GM18526 (cell line): ENCODE measurements around the gene BRD3.

Source experiments
- POLR2A ChIP-seq: IDR thresholded peaks from 3 replicates; pipeline ENCODE4 v1.6.1; 2011; ENCODE audit not compliant: insufficient read length; ENCODE audit errors: extremely low read depth

Gene BRD3

GRCh38 chr9:134067904-134068743 is at the start of gene BRD3:
Gene BRD3, minus strand, starts transcription at chr9:134068026. Its CDS starts 14,549 bp downstream, at chr9:134053477.
- TF ChIP-seq POLR2A: peak; percentile 62

- no peak for TF ChIP-seq POLR2A
These were observed 44.7 kb upstream of the BRD3 start for GRCh38 chr9:134112561-134112960.

GRCh38 chr9:134111064-134111463 is 43.2 kb upstream of the BRD3 start:
- no peak for TF ChIP-seq POLR2A

DNA sequence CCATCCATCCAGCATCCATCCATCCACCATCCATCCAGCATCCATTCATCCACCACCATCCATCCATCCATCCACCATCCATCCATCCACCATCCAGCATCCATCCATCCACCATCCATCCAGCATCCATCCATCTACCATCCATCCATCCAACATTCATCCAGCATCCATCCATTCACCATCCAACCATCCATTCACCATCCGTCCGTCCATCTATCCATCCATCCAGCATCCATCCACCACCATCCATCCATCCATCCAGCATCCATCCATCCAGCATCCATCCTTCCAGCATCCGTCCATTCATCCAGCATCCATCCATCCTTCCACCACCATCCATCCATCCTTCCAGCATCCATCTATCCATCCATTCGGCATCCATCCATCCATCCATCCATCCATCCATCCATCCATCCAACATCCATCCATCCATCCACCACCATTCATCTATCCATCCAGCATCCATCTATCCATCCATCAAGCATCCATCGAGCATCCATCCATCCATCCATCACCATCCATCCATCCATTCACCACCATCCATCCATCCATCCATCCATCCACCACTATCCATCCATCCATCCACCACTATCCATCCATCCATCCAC is 35.7 kb upstream of the BRD3 start:
- no peak for TF ChIP-seq POLR2A

- TF ChIP-seq POLR2A: no peak
These were observed 33.9 kb upstream of the BRD3 start for GRCh38 chr9:134101623-134102149.

DNA sequence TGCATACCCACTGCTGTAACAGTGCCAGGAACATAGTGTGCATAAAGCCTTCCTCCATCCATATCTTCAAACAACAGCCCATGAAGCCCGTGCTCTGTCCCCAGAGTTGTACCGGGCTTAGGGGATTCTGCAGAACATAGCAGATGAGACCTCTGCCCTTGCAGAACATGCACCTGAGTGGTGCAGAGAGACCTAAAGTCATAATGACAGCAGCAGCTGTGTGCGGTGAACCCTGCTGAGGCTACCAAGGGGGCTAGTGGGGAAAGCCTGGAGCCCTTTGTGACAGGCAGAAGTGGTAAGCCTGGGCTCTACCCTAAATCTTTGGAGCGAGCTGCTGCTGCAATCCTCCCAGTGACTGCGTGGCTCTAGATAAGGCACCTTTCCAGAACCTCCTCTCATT is 32.2 kb upstream of the BRD3 start:
- TF ChIP-seq POLR2A: no peak

GRCh38 chr9:134099123-134099761 is 31.4 kb upstream of the BRD3 start:
- no peak for TF ChIP-seq POLR2A

DNA sequence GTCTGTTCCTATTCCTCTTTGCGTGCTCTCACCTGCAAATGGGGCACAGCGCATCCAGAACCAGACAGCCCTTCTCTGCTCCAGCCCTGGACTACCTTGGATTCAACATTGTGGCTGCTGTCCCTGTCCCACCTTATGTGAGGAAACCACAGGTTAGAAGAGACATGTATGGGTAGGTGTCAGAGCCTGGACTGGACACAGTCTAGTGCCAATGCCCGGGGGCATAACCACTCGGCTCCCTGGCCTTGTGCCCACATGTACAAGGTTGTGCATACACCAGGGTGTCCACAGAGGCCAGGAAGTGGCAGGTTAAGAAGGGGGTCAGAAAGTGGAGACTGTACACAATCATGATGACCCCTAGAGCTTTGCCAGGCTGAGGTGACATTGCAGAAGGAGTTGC is 22.1 kb upstream of the BRD3 start:
- no peak for TF ChIP-seq POLR2A

DNA sequence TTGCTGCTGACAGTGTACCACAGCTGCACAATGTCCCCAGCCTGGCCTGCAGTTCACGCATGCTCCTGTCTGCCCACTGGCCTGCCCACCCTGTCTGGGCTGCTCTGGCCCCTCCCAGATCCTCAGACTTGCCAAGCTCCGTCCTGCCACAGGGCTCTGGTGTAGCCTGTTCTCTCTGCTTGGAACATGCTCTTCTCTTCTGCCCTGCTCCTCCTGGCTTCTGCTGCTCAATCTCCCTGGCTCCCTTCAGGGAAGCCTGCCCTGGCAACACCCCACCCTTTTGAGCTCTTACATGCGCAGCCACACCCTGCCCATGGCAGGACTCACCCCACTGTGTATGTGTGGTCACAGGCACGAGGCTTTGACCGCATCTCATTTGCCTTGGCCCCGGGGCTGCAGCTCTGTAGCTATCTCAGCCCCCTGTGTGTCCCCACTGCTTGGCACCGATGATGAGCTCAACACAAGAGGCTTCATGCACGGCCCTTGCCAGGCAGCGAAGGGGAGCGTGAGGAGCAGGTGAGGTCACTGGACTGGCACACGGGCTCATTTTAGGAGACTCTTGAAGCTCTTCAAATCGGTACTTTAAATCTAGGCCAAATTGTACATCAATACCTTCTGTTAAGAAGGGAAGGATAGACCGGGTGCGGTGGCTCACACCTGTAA is 20.4 kb upstream of the BRD3 start:
- TF ChIP-seq POLR2A: no peak

- no peak for TF ChIP-seq POLR2A
These were observed 17.8 kb upstream of the BRD3 start for GRCh38 chr9:134085674-134086073.

DNA sequence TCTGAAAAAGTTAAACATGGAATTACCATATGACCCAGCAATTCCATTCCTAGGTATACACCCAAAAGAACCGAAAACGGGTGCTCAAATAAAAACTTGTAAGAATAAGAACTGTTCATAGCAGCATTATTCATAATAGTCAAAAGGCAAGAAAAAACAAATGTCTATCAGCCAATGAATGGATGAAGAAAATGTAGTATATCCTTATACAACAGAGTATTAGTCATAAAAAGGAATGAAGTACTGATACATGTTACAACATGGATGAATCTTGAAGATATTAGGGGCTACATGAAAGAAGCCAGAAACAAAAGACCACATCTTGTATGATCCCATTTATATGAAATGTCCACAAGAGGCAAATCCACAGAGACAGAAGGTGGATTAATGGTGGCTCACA is 15.6 kb upstream of the BRD3 start:
- no peak for TF ChIP-seq POLR2A

- no peak for TF ChIP-seq POLR2A
These were observed 8.8 kb upstream of the BRD3 start for GRCh38 chr9:134076644-134077043.

- no peak for TF ChIP-seq POLR2A
These were observed 5.7 kb upstream of the BRD3 start for GRCh38 chr9:134073500-134073899.

GRCh38 chr9:134071149-134071548 is 3.3 kb upstream of the BRD3 start:
- no peak for TF ChIP-seq POLR2A
